GM19351 (cell line): ENCODE results near the gene RING1.

Experiments used
- ATAC-seq: cut with Tn5 transposase; IDR thresholded peaks from one replicate; pipeline ENCODE4 v1.9.1; 2021; ENCODE audit warnings: mild to moderate bottlenecking, moderate library complexity; ENCODE audit not compliant: unreplicated experiment

The RING1 gene

DNA sequence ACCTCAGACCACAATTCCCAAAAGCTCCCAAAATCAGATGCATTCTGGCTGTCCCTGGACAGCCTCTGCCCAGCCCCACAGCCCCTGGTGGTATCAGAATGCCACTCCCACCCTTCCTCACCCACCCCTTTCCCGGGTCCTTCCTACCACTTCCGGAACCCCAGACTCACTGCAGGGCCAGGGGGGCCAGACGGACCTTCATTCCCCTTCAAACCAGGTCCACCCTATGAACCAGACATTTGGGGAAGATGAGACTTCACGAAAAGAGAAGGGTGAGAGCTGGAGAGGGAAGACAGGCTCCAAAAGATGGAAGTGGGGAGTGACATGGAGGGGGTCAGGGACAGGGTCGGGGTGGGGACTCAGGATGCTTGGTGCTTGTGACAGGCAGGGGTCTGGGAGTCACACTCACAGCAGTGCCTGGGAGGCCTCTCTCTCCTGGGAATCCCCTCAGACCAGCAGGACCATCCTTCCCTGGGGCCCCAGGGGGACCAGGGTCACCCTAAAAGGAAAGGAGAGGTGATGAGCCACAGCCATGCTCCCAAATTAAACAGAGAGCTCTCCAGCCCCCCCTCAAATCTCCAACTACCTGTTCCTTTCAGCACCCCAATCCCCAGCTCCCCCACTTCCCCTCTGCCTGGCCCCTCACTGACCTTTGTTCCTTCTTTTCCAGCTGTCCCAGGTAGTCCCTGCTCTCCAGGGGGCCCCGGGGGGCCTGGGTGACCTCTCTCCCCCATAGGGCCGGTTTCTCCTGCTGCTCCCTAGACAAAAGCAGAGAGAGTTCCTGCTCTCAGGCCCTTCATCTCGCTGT, 36.2 kb upstream of the RING1 start:
- no peak for ATAC-seq

DNA sequence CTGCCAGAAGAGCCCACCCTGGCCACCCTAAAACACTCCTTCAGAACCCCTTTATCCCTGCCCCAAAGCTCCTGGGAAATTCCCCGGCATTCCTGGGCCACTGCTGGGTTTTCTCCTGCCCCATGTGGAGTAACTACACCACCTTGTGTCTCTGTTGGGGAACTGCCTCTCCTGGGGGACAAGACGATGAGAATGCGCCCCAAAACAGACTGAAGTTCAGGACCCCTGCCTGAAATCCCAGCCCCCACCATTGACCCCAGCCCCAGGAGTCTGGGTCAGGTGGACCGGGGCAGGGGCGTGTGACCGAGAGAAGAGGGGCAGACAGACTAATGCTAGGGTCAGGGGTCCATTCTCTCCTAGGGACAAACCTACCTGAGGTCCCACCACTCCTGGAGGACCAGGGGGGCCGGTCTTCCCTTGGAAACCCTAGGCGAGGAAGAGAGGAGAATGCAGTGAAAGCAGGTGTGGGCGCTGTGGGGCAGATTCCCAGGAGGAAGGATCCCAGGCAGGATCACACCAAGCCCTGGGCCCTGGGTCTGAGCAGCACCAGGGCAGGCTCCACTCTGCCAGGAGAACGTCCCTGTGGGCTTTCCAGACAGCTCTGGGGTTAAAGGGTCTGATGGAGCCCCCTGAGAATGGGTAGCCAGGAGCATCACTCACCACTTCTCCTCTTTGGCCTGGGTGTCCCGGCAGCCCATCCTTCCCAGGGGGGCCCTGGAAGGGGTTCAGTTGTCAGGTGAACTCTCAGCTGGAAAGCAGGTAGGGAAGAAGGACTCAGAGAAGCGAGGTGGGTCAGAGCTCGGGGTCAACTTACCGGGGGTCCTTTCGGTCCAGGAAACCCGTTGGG, 35.4 kb upstream of the RING1 start:
- ATAC-seq: no peak

DNA sequence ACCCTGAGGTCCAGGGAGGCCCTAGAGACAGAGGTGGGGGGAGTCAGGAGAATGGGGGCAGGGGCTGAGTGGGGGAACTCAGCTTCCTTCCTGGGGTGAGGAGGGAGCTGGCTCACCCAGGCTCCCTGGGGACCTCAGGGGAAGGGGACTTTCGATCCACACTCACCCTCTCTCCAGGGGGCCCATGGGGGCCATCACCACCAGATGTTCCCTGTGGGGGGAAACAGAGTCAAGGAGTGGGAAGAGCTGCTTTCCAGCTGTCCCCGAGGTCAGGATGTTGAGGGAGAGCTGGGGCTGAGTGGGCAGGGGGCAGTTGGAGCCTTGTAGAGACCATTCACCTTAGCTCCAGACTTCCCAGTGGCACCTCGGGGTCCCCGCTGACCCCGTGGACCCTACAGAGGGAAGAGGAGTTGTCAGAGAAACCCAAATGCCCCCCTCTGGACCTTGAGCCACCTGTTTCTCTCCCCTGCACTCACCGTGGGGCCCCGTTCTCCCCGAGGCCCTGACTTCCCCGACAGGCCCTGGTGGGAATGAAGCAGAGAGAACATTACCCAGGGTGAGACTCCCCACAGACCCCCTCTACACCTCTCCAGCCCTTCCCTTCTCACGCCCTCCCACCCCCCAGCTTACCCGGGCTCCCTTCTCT, 34.6 kb upstream of the RING1 start:
- no peak for ATAC-seq

DNA sequence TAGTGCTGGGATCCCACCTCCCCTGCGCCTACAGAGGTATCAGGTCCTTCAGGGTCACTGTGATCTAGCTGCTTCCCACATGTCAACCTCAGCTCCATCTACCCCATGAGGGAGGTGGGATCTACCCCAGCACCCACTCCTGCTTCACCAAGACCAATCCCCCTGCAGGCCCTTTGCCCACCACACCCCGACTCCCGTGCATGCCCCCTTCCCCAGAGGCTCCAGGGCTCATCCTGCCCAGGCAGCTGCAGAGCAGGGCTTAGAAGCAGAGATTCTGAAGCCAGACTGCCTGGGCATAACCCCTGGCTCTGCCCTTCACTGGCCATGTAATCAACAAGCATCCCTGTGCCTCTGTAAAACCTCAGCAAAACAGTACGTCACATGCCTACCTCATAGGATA, 33.5 kb upstream of the RING1 start:
- no peak for ATAC-seq

DNA sequence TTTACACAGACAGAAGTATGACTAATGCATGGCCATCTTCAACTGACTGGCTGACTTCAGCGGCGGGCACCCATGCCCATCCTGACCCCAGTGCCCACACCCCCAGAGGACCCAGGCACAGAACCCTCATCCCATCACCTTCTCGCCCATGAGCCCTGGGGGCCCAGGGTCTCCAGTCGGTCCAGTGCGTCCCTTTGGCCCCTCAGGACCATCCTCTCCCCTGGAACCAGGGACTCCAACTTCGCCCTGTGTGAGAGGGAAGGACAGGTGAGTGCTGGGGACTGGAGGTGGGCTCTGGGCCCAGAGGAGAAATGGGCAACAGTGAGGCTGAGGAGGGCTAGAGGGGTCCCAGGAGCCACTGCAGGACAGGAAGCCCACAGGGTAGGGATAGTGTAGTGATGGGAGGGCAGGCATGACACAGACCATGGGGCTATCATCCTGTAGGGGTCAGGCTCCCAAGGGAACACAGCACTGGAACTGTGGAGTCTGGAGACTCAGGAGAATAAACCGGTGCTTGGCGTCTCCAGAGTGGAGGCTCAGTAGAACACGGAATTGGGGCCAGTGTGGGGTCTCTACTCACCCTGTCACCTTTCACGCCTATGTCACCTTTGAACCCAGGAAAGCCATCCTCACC, 32.7 kb upstream of the RING1 start:
- ATAC-seq: no peak

DNA sequence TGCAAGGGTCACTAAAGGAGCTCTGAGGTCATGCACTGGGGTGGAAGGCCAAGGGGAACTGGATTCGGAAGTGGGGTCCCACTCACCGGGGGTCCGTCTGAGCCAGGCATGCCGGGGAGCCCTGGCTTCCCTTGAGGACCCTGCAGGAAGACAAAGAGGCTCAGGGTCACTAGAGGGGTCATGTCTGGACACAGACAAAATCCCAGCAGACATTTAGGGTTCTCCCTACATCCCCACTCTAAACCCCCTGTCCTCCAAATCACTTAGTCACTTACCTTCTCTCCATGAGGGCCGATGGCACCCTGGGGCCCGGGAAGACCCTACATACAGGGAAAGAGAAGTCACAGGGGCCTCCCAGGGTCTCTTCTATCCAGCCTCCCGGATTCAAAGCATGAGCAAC, 31.4 kb upstream of the RING1 start:
- no peak for ATAC-seq

DNA sequence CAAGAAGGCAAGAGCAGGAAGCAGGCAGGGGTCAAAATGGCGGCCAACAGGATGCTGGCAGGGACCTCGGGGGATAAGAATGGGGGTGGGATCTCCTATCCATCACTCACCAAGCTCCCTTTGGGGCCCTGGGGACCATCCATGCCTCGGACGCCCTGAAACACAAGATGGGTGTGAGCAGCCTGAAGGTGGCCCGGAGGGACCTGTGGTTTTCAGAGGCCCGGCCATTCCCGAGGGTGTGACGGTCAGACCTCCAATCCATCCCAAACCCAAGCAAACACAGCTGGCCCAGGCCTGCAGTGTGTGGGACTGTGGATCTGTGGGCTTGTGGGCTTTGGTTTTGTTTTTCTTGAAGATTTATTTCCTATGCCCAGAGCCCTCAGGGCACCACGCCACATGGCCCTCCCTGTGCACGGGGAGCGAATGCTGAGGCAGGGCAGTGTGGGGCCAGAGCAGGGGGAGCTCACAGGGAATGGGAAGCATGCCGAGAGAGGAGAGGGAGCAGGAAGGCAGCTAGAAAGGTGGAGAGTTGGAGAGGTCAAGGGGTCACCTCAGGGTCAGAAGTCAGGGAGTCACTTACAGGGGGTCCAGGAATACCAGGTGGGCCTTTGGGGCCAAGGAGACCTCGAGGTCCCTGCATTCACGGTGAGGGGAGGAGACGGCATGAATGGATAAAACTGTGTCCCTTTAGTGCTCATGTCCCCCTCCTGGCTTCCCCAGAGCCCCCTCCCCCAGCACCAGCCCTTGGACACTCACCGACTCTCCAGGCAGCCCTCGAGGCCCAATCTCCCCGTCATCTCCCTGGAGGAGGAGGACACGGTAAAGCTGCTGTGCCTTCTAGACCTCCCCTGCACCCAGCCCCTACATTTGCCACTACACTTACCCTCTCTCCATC, 30.5 kb upstream of the RING1 start:
- no peak for ATAC-seq

DNA sequence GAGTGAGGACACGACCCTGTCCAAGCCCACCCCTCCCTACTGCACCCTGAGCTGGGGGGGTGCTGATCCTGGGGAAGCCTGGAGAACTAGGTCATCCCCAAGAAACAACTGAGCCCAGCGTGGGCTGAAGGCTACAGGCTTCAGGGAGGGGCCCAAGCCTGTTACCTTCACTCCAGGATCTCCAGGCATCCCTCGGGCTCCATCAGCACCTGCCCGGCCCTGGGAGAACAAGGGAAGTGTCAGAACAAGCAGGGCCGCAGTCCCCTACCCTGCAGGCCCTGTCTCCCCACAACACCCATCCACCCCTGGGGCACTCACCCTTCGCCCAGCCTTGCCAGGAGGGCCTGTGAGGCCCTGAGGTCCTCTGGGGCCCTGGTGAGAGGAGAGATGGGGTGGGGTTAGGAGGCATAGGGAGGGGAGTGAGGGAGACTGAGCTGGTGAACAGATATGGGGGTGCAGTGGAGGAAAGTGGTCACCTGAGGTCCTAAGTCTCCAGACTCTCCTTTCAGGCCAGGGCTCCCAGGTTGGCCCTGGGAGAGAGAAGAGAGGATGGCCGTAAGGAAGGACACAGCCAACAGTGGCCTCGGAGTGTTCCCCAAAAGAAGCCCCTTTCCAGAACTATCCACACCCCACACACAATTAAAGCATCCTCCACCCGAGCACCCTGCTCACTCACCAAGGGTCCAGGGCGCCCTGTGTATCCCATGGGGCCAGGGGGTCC, 29.4 kb upstream of the RING1 start:
- ATAC-seq: no peak

DNA sequence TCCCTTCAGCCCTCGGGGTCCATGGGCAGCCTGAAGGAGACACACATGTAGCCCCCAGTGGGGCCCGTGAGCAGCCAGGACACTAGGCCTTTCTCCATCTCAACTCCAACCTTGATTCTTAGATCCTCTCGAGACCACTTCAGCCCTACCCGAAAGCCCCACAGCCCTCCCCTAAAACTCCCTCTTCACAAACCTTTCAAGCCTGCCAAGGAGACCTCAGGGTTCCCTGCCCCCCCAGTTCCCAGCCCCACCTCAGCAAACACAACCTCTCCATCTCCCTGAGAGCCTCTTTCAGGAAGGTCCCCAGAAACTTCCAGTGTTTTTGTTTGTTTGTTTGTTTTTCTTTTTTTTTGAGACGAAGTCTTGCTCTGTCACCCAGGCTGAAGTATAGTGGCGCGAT, 27.2 kb upstream of the RING1 start:
- ATAC-seq: no peak

DNA sequence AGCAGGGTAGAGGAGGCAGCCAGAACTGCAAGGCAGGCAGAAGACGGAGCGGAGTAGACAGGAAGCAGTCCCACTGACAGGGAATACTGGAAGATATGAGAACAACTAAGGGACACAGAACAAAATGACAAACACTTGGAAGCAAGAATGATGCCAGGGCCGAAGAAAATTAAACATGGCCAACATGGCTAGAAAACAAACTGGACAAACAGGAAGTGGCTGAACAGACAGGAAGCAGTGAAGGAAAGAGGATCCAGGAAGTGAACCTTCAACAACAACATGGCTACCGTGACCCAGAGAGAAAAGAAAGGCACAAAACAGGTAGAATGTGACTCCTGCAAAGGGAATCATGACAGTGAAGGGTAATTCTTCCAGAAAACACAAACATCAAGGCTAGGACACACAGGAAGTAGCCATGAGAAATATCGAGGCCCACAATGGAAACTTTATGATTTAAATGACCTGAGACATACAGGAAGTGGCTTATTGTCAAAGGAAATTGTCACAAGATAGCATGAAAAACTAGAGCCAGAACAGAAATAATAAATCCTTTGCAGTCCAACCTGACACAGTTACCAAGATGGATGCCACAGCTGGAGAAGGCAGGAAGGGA, 25.1 kb upstream of the RING1 start:
- ATAC-seq: no peak

DNA sequence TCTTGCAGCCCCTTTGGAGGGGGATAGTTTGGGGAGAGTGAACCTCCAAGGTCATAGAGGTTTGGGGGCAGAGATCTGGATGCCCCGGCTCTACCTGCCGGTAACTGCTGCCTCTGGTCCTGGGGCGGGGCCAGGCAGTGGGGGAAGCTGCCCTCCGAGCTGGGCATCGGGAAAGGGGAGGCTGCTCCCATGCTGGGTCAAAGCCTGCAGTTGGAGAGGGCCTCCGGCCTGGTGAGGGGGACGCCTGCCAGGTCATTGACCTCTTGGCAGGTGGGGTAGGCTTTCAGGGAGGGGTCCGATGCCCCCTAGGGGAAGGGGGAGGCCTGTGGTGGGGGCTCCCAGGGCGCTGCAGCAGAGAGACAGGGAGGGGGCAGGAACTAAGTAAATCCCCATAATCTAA, 23.1 kb upstream of the RING1 start:
- no peak for ATAC-seq

DNA sequence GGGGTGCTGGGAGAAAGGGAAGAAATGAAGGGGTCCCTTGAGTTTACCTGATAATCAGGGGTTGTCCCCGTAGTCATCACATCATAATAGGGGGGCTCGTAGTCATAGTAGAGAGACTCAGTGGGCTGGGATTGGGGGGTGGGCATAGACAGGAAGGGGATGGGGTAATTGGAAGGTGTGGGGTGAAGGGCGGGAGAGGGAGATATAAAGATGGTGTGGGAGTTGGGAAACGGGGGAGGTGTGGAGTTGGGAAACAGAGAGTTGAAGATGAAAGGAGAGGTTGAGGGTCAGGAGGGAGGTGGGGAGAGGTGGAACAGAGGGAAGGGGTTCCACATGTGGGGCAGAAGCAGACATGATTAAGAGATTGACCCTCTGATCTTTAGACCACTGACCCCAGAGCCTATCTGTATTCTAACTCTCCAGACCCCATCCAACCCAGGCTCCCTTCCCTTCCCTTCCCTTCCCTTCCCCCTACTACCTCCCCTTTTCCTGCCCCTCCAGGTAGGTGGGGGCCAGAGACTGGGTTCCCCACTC, 22.6 kb upstream of the RING1 start:
- no peak for ATAC-seq

DNA sequence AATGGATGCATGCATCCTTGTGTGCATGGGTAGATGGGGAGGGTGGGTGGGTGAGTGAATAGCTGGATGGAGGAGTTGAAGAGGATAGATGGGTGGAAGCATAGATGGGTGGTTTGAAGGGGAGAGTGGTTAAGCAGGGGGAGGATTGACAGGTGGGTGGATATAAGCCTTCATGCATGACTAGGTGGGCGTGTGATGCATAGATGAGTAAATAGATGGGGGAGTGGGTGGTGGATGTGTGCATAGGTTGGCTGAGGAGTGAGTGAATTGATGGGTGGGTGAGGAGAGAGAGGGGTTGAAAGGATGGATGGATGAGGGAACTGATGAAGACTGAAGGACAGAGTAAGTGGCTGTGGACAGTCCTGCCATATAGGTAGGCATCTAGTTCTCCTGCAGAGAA, 20.5 kb upstream of the RING1 start:
- no peak for ATAC-seq

DNA sequence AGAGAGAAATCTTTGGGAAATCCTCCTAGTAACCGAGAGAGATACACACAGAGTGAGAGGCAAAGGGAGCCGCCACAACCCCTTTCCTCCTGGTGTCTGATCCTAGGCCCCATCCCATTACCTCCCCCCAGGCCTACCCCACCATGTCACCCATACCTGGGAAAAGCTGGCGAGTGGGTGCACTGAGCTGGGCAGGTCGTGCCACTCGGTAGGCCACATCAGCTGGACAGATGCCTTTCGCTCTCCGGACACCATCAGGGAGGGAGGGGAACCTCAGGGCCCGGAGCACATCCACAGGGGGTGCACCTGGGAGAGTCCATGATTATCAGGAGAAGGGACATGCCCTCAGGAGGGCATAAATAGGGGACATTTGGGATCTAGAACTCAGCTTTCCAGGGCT, 19.1 kb upstream of the RING1 start:
- no peak for ATAC-seq

DNA sequence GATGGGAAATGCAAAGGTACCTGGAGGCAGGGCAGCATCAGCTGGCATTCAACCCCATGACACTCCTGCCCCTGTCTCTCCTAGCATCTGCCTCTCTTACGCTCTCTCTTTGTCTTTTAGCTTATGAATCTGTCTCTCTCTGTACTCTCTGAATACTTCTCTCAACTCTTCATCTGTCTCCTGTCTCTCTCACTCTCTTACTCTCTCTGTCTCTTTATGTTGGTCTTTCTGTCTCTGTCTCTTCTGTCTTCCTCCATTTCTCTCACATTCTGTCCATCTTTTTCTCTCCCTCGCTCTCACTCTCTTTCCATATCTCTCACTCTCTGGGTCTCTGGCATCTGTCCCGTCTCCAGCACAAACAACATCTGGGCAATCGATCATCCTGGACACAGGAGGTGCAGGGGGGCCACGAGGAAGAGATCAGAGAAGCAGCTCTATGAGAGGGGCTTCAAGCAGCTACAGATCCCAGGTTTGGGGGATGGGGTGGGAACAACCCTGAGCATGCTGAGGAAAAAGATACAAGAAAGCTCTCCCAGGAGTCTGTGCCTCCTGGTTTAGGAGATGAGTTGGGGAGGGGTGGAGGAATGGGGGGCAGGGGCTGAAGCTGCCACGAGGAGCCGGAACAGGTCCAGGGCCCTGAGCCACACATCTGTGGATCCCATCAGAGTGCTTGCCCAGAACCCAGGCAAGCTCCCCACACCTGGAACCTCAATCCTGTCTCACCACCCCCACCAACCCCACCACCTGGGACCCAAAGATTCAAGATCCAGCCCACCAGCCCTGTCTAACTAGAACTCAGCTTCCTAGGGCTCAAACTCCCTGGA, 18.5 kb upstream of the RING1 start:
- no peak for ATAC-seq

DNA sequence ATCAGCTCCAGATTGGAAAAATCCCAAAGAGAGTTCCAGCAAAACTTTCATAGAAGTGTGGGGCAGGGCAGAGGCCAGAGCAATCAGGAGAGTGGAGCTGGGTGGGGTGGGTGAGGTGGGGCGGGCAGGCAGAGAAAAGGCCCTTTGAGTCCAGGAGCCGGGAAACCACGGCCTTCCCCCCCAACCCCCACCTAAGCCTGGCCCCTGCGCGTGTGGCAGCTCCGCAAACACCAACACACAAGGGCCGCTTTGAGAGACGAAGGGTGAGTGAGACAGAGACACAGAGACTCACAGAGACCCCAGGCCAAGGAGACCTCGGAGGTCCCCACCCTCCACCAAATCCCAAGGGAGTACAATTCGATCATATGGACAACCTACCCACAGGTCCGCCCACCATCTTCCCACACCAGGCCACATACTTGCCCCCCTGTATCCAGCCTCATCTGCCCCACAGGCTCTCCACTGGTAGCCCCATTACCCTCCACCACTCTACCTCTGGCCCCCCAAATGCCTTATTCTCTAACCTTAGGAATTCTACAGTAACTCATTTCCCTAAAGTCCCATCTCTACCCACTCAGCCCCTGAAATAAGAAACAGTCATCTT, 17.7 kb upstream of the RING1 start:
- no peak for ATAC-seq

DNA sequence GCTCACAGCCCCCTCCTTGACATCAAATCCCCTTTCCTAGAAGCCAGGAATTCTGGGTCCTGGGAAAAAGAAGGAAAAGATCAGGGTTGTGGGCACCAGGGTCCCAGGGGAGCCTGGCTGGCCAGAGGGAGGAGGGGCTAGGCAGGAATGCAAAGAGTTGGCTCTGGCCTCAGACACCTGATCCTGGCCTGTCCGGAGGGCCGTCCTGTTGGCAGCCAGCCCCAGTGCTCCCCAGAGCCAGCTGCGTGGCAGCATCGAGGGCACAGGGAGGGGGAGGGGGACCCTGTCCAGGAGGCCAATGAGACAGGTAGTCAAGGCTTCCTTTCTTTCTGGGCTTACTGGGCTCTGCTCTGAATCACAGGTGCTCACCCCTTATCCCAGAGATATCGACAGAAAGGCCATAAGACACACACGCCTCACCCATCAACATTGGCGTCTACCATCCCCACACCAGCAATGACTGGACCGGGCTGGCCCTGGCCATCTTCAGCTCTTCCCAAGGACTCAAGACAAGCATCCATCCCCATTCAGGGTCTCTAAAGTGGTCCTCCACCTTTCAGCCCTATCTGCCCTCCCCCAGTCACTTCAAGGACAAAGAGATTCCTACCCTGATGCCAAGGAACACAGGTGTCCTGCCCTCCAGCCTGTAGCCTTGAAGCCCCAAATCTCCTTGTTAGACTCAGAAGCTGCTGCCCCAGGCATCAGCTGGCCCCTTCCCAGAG, 16.8 kb upstream of the RING1 start:
- no peak for ATAC-seq
